ENCODE results near the gene THBS1. TPM values are rescaled to one million over a fixed set of nuclear protein-coding genes. Genes with fewer than 3 reads are reported as not detected.

The THBS1 gene
- total RNA-seq, 2 experiments from 2014 or later = 9.5 to 10.5 TPM

GRCh38 chr15:39538936-39539335 is 41.9 kb upstream of the THBS1 start:
- POLR2A ChIA-PET = no interaction called here
- H3K4me1 Mint-ChIP-seq (ENCODE audit: low read depth) = no peaks in the 10 kb centered on the region

GRCh38 chr15:39539466-39539865 is 41.4 kb upstream of the THBS1 start:
- POLR2A ChIA-PET = no interaction called here
- intact Hi-C loops (cut with DNase I, micrococcal nuclease) = no loop called here

More at GRCh38 chr15:39538936-39539335, 41.9 kb upstream of the THBS1 start:
- no peaks in the 10 kb centered on the region for H3K4me1 ChIP-seq (ENCODE audit: insufficient read depth, low read length)
- H3K27ac Mint-ChIP-seq = no peak overlapping the region
- intact Hi-C loops (cut with DNase I, micrococcal nuclease) = no loop called here
- H3K4me3 Mint-ChIP-seq = no peak overlapping the region
- TF ChIP-seq CTCF (IDR thresholded peaks at IDR 0.05) = no peak
- CTCF ChIA-PET = no interaction called here
- no peaks in the 10 kb centered on the region for H3K36me3 ChIP-seq (ENCODE audit: insufficient read depth, low read length)
- peaks cover 9% of the 10 kb centered on the region for H3K27me3 Mint-ChIP-seq
- no peaks in the 10 kb centered on the region for H3K9me3 Mint-ChIP-seq
- peaks cover 0 to 4% of the 10 kb centered on the region in 2 experiments for H3K27me3 ChIP-seq (ENCODE audit: control insufficient read depth in 1 of 2, insufficient read depth in 2 of 2, low read length in 2 of 2)
- H3K9me3 ChIP-seq (ENCODE audit: control insufficient read depth in 1 of 2, insufficient read depth in 1 of 2, low read length in 2 of 2) = no peaks in the 10 kb centered on the region
- H3K4me3 ChIP-seq (ENCODE audit: low read length) = no peak overlapping the region
- no peaks in the 10 kb centered on the region for H3K36me3 Mint-ChIP-seq (ENCODE audit: low read depth)
- ATAC-seq (ENCODE audit: poor library complexity) (no peak), DNase-seq (no peak)
- no peak overlapping the region for H3K27ac ChIP-seq (ENCODE audit: low read depth in 1 of 2, low read length in 2 of 2)

GRCh38 chr15:39539973-39540558 is 40.8 kb upstream of the THBS1 start:
- Mint-ChIP-seq H3K27ac (no peak overlapping the region), H3K27me3 (peaks cover 9% of the 10 kb centered on the region), H3K9me3 (peaks cover 6% of the 10 kb centered on the region), H3K4me3 (no peak overlapping the region), H3K4me1 (ENCODE audit: low read depth) (no peaks in the 10 kb centered on the region), H3K36me3 (ENCODE audit: low read depth) (no peaks in the 10 kb centered on the region)
- Histone ChIP-seq H3K9me3 (ENCODE audit: control insufficient read depth in 1 of 2, insufficient read depth in 1 of 2, low read length in 2 of 2) (peaks cover 0 to 6% of the 10 kb centered on the region in 2 experiments), H3K36me3 (ENCODE audit: insufficient read depth, low read length) (no peaks in the 10 kb centered on the region), H3K4me3 (ENCODE audit: low read length) (no peak overlapping the region), H3K27ac (ENCODE audit: low read depth in 1 of 2, low read length in 2 of 2) (no peak overlapping the region), H3K4me1 (ENCODE audit: insufficient read depth, low read length) (no peaks in the 10 kb centered on the region), H3K27me3 (ENCODE audit: control insufficient read depth in 1 of 2, insufficient read depth in 2 of 2, low read length in 2 of 2) (peaks cover 0 to 4% of the 10 kb centered on the region in 2 experiments)
- ChIA-PET CTCF (no interaction called here), POLR2A (no interaction called here)
- ATAC-seq (ENCODE audit: poor library complexity) = no peak
- no peak for TF ChIP-seq CTCF (IDR thresholded peaks at IDR 0.05)
- DNase-seq = no peak
- intact Hi-C loops (cut with DNase I, micrococcal nuclease) = no loop called here

More at GRCh38 chr15:39539466-39539865, 41.4 kb upstream of the THBS1 start:
- H3K27ac ChIP-seq (ENCODE audit: low read depth in 1 of 2, low read length in 2 of 2) = no peak overlapping the region
- ATAC-seq (ENCODE audit: poor library complexity) (no peak), DNase-seq (no peak)
- H3K9me3 ChIP-seq (ENCODE audit: control insufficient read depth in 1 of 2, insufficient read depth in 1 of 2, low read length in 2 of 2) = peaks cover 0 to 4% of the 10 kb centered on the region in 2 experiments
- no peaks in the 10 kb centered on the region for H3K4me1 ChIP-seq (ENCODE audit: insufficient read depth, low read length)
- no peak for TF ChIP-seq CTCF (IDR thresholded peaks at IDR 0.05)
- H3K27ac Mint-ChIP-seq = no peak overlapping the region
- no peaks in the 10 kb centered on the region for H3K36me3 ChIP-seq (ENCODE audit: insufficient read depth, low read length)
- no peak overlapping the region for H3K4me3 ChIP-seq (ENCODE audit: low read length)
- peaks cover 0 to 4% of the 10 kb centered on the region in 2 experiments for H3K27me3 ChIP-seq (ENCODE audit: control insufficient read depth in 1 of 2, insufficient read depth in 2 of 2, low read length in 2 of 2)
- CTCF ChIA-PET = no interaction called here
- peaks cover 9% of the 10 kb centered on the region for H3K27me3 Mint-ChIP-seq
- no peaks in the 10 kb centered on the region for H3K4me1 Mint-ChIP-seq (ENCODE audit: low read depth)
- no peaks in the 10 kb centered on the region for H3K9me3 Mint-ChIP-seq
- no peaks in the 10 kb centered on the region for H3K36me3 Mint-ChIP-seq (ENCODE audit: low read depth)
- H3K4me3 Mint-ChIP-seq = no peak overlapping the region

Measured in CD4-positive, alpha-beta T cell (primary cell).